Stimulated activated CD8-positive, alpha-beta memory T cell treated with anti-CD3 and anti-CD28 coated beads, Interleukin-12 subunit alpha, Interleukin-12 subunit beta, amount 100 ng/mL, for 4 hours (primary cell): ENCODE data around the gene CHRND.
"Not testable (repeated sequence)": the region's sequence is repeated elsewhere in the genome, so short reads cannot be mapped to it uniquely, and the experiment has no call there.

Source experiments
- DNase-seq: peaks from one replicate; pipeline ENCODE4 v3.0.0-alpha.2; 2020; ENCODE audit warnings: low read depth

CHRND gene

DNA sequence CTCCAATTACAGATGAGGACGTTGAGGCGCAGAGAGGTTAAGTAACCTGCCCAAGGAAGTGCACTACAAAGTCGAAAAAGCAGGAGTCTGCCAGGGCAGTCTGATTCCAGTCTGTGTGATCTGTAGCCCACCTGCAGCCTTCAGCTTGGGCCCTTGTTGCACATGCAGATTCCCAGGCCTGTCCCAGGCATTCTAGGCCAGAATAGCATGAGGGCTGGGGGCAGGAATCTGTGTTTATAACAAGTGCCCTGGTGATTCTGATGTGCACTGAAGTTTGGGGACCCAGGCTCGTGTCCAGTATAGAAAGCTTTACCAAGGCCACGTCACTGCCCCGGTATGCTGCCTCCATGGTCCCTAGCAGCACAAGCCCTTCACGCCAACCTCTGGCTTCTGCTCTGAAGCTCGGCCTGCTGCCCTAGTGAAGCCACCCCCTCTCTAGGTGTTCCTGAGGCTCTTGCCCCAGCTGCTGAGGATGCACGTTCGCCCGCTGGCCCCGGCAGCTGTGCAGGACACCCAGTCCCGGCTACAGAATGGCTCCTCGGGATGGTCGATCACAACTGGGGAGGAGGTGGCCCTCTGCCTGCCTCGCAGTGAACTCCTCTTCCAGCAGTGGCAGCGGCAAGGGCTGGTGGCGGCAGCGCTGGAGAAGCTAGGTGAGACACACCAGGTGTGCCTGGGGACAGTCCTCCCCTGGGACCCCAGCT is 18.1 kb downstream of the CHRND start:
- DNase-seq: no peak

DNA sequence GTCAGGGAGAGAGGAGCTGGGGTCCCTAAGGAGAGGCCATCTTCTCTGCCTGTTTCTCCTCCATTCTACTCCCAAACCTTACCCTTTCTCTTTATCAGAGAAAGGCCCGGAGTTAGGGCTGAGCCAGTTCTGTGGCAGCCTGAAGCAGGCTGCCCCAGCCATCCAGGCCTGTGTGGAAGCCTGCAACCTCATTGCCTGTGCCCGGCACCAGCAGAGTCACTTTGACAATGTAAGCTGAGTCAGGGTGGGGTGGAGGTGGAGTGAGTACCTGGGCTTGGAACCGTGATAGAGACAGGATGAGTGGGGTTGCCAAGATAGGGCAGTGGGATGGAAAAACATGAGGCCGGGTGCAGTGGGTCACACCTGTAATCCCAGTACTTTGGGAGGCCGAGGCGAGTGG is 18.7 kb downstream of the CHRND start:
- DNase-seq: no peak

DNA sequence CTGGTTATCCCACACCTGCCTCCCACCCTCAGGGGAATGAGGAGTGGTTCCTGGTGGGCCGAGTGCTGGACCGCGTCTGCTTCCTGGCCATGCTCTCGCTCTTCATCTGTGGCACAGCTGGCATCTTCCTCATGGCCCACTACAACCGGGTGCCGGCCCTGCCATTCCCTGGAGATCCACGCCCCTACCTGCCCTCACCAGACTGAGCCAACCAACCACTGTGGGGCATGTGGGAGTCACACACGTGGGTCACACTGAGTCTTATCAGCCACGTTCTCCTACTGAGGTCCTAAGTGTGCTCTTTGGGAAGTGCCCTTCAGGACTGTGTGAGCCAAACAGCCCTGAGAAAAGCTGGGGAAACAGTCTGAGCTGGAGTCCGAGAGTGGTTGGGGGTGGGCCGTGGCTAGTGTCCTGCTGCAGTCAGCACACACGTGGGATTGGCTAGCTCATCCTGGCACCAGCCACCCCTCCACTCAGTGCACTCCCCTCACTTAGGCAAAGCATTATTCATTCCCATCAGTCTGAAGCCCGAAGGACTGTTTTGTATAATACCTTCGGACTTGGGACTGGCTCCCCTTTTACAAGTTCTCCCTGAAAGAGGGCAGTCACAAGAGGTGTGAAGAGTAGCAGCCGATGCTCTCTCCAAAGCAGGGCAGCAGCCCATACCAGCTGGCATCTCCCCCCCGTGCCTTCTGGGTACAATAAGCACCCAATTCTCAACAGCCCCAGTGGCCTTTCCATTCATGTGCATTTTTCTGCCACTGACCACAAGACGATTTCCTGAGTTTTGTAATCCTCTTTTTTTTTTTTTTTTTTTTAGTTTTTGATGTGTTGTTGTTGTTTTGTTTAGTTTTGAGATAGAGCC is 19.8 kb downstream of the CHRND start:
- DNase-seq: no peak

GRCh38 chr2:232547991-232548390 is 22.0 kb downstream of the CHRND start:
- DNase-seq: no peak

- DNase-seq: no peak
Measured at GRCh38 chr2:232549655-232550353, 23.8 kb downstream of the CHRND start.

DNA sequence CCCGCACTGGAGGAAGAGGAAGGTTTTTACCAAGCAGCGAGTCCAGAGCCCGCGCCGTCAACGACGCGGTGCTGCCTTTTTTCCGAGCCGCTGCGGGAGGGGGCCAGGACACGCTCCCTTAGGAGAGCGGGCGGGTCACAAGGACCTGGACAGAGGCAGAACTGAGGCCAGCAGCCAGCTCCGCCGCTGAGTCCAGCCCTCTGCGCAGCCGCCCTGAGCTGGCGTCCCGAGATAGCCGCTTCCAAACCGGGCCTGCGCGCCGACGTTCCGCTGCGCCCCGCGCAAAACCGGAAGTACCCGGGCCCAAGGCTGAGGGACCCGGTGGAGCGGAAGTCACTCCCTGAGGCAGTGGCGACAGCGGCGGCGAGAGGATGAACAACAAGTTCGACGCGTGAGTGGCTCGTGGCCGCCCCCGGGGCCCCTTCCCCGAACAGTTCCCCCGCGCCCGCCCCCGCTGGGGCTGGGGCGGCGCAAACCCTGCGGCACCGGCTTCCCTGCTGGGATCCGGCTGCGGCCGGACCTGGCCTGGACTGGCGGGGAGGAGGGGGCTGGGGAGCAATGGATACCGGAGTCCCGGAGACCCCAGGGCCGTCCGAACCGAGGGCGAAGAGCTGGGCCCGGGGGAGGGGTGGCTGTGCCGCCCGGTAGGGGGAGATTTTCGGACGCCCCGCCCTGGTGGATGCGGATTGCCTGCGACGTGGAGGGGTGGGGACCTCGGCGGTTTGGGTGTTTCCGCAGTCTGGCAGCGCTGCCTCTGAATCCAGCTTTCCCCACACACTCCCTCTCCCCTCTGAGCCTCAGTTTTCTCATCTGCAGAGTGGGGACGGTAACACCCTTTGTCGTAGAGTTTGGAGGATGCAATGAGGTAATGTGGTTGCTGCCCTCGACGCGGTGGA is 24.6 kb downstream of the CHRND start, which contains the start of the genes EIF4E2 and TIGD1:
EIF4E2 (plus strand) TSS at position 336 of the 896 bp plus-strand sequence; CDS start at position 372, 36 bp downstream.
TIGD1 (minus strand) TSS at position 204 of the 896 bp plus-strand sequence. CDS start 675 bp downstream, outside the sequence.
- DNase-seq: peak; percentile 85

GRCh38 chr2:232551250-232551638 is 25.3 kb downstream of the CHRND start:
- no peak for DNase-seq

GRCh38 chr2:232551776-232552175 is 25.8 kb downstream of the CHRND start:
- DNase-seq: no peak

GRCh38 chr2:232556426-232556825 is 30.5 kb downstream of the CHRND start:
- no peak for DNase-seq

- no peak for DNase-seq
Measured at GRCh38 chr2:232562515-232563151, 36.7 kb downstream of the CHRND start.

GRCh38 chr2:232563580-232563979 is 37.6 kb downstream of the CHRND start:
- DNase-seq: no peak

- no peak for DNase-seq
Measured at GRCh38 chr2:232567721-232568120, 41.8 kb downstream of the CHRND start.

DNA sequence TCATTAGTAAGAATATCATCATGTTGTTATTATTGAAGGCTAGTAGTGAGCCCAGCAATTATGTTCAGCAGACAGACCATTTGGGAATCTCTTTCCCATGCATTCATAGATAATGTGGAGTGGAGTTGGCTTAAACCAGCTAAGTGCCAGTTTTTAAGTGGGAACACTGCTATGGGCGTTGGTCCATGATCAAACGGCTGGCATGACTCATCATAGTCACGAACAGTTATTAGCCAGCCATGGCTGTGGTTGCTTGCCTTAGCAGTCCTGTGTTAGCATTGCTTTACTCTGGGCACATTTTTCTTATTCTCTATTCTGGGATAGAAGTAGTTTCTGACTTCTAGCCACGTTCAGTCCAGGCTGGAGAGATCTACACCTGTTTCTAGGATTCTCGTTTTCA is 42.2 kb downstream of the CHRND start:
- no peak for DNase-seq

- no peak for DNase-seq
Measured at GRCh38 chr2:232569541-232569940, 43.6 kb downstream of the CHRND start.

DNA sequence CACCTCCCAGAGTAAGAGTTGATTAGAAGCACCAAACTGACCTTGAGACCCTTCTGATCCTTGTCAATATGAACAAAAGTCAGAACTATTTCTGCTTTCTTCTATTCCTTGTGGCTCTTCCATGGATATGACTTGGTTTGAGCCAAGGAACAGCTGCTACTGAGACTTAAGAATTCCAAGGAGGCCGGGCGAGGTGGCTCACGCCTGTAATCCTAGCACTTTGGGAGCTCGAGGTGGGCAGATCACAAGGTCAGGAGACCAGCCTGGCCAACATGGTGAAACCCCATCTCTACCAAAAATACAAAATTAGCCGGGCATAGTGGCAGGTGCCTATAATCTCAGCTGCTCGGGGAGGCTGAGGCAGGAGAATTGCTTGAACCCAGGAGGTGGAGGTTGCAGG is 44.5 kb downstream of the CHRND start:
- DNase-seq: not testable (repeated sequence)

- no peak for DNase-seq
Measured at GRCh38 chr2:232571026-232571474, 45.1 kb downstream of the CHRND start.

DNA sequence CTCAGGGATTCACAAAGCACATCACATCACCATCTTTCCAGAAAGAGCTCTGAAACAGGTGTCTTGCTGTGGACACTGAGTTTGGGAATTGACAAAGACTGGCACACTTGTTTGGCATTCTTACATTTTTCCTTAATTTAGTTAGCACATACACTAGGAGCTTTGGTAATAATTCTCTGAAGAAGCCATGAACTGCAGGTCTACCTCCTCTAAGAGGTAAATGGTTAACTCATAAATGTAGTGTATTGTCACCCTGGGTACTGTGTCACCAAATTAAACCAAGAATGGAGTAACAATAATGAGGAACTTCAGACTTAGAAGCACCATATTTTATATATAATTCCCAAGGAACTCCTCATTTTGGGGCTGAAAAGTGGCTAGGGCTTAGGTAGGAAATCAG is 47.1 kb downstream of the CHRND start:
- no peak for DNase-seq

GRCh38 chr2:232573771-232574435 is 47.9 kb downstream of the CHRND start:
- DNase-seq: no peak

DNA sequence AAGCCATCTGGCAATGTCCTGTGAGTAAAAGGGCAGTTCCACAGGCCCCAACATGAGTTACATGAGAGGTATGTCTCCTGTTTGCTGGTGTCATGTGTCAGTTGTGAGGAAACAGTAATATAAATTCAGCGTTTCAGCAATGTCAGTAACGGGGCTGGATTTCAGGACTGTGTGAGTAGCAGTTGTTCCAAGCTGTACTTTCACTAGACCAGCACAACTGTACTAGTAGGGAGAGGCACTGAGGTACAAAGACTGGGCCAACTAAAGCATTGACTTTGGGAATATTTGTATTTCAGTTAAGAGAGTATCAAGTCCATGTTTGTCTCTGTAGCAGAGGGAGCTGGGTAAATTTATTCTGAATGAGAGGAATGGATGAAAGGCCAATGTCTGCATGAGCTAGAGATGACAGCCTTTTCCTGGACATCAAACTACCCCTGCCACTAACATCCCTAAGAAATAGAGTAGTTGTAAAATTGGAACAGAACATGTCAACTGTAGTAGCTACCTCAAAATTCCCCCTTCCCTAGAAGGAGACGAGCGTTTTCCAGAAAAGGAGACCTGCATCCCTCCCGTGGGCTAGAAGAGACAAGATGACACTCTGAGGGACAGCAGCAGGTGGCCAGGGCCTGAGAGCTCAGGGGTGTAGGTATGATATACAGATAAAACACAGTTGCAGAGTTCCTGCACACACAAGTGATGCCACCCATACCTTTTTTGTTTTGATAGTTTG is 48.9 kb downstream of the CHRND start:
- no peak for DNase-seq

DNA sequence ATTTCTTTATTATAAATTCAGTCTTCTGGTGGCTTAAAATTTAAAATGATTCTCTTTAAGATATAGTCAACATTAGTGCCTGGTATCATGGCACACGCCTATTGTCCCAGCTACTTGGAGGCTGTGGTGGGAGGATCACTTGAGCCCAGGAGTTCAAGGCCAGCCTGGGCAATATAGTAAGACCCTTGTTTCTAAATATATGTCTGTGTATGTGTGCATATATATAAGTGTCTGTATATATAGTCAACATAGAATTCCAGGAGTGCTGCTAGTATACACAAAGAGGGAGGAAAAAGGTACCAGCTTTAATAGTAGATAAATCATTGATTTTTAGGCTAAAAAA is 49.4 kb downstream of the CHRND start:
- no peak for DNase-seq
